Measurements from ENCODE around the gene RBM48. TPM values are rescaled to one million over a fixed set of nuclear protein-coding genes. Genes with fewer than 3 reads are reported as not detected.

RBM48 gene
- total and polyA plus RNA-seq, 2 of the 8 experiments (the other 6 are each of a cell fraction or from before 2014, with no cell fraction given): 4.3 to 8.6 TPM

GRCh38 chr7:92503767-92504166 lies 24.8 kb upstream of the RBM48 start:
- H2AFZ ChIP-seq (ENCODE audit: low read length): no peak overlapping the region
- no peak overlapping the region for H3K9ac ChIP-seq (replicated peaks in 1 of 4; ENCODE audit: extremely low read depth in 1 of 4, low read depth in 3 of 4, low read length in 3 of 4)
- no peak overlapping the region for H3K56ac ChIP-seq (replicated peaks; ENCODE audit: insufficient read length, low read depth, low read length)
- H3K27ac ChIP-seq (ENCODE audit: low read depth, low read length): no peak overlapping the region
- 69% methylated on average over 2 of the region's 2 CpGs; no CpG with 5 or more reads in 1 of the 2 experiments for WGBS, 2 experiments (ENCODE audit: extremely low coverage in 1 of 2, insufficient coverage in 1 of 2, insufficient read length in 1 of 2, insufficient replicate concordance in 2 of 2, low coverage in 1 of 2, low lambda C conversion rate in 2 of 2, missing lambda C conversion rate in 1 of 2)
- ChIA-PET POLR2A (ENCODE audit: partially characterized antibody) (no interaction called here), CTCF (ENCODE audit: partially characterized antibody) (no interaction called here)
- H3K79me1 ChIP-seq (ENCODE audit: low read depth, low read length): no peaks in the 10 kb centered on the region
- no peak overlapping the region for H4K5ac ChIP-seq (ENCODE audit: insufficient read length, low read depth, low read length)
- no peaks in the 10 kb centered on the region for H3K79me2 ChIP-seq (ENCODE audit: control insufficient read depth in 1 of 2, insufficient read depth in 2 of 2, low read length in 2 of 2)
- no peaks in the 10 kb centered on the region for H3K4me1 ChIP-seq (replicated peaks in 1 of 4; ENCODE audit: control insufficient read depth in 3 of 4, insufficient read depth in 4 of 4, low read length in 3 of 4)
- FAIRE-seq: no peak
- no peaks in the 10 kb centered on the region for H3K23me2 ChIP-seq (ENCODE audit: low read depth, low read length)
- H2AK5ac ChIP-seq (ENCODE audit: low read depth, low read length): no peak overlapping the region
- no peak overlapping the region for H3K4me2 ChIP-seq (ENCODE audit: insufficient read depth in 1 of 2, low read depth in 2 of 2, low read length in 2 of 2)
- peaks cover 0 to 2% of the 10 kb centered on the region in 2 experiments for H4K20me1 ChIP-seq (replicated peaks in 1 of 2; ENCODE audit: control insufficient read depth in 1 of 2, insufficient read depth in 2 of 2, low read length in 2 of 2)
- no peak overlapping the region for H2BK20ac ChIP-seq (ENCODE audit: low read length)
- peaks cover 2 to 45% (median 15%) of the 10 kb centered on the region in 4 experiments; a peak in 6 of 8 replicates for H3K36me3 ChIP-seq (ENCODE audit: control insufficient read depth in 2 of 4, insufficient read depth in 4 of 4, low read length in 3 of 4)
- H4K91ac ChIP-seq (replicated peaks; ENCODE audit: insufficient read length, low read length): no peak overlapping the region
- no peaks in the 10 kb centered on the region for H3K27me3 ChIP-seq (replicated peaks in 1 of 4; ENCODE audit: control insufficient read depth in 3 of 4, extremely low read depth in 1 of 4, insufficient read depth in 3 of 4, low read length in 3 of 4)
- H3K23ac ChIP-seq (ENCODE audit: insufficient read length): no peak overlapping the region
- H4K8ac ChIP-seq (ENCODE audit: extremely low read depth, insufficient read depth, low read length): no peak overlapping the region
- H2BK12ac ChIP-seq (ENCODE audit: low read depth, low read length): no peak overlapping the region
- DNase-seq (ENCODE audit: low read depth in 1 of 2, low spot score in 2 of 2): no peak
- H2BK15ac ChIP-seq (ENCODE audit: low read length): no peak overlapping the region
- H3K4ac ChIP-seq (replicated peaks; ENCODE audit: insufficient read length, low read depth, low read length): no peak overlapping the region
- no peak overlapping the region for H3K14ac ChIP-seq (ENCODE audit: insufficient read length)
- no peaks in the 10 kb centered on the region for H3K9me3 ChIP-seq (ENCODE audit: insufficient read depth in 2 of 2, low read depth in 1 of 2, low read length in 1 of 2)
- H2BK5ac ChIP-seq (ENCODE audit: low read depth, low read length): no peak overlapping the region
- no peak overlapping the region for H2BK120ac ChIP-seq (replicated peaks; ENCODE audit: low read depth, low read length)
- H3K4me3 ChIP-seq (ENCODE audit: extremely low read depth in 1 of 4, insufficient read depth in 2 of 4, low read depth in 3 of 4, low read length in 4 of 4): no peak overlapping the region
- no peak overlapping the region for H3K18ac ChIP-seq (ENCODE audit: extremely low read depth, low read length)
- no peak for TF ChIP-seq BCL11A (IDR thresholded peaks at IDR 0.05; ENCODE audit: low read depth in 2 of 2, low read length in 2 of 2)

All from H1 (cell line).